Stimulated activated CD8-positive, alpha-beta memory T cell treated with anti-CD3 and anti-CD28 coated beads, Interleukin-4, amount 100 ng/mL, for 24 hours (primary cell): Measurements from ENCODE around the gene LRFN5.
"Not testable (repeated sequence)": the region's sequence is repeated elsewhere in the genome, so short reads cannot be mapped to it uniquely, and the experiment has no call there.

Source experiments
- DNase-seq: peaks from one replicate; pipeline ENCODE4 v3.0.0-alpha.2; 2020; ENCODE audit warnings: low read depth

Gene LRFN5

DNA sequence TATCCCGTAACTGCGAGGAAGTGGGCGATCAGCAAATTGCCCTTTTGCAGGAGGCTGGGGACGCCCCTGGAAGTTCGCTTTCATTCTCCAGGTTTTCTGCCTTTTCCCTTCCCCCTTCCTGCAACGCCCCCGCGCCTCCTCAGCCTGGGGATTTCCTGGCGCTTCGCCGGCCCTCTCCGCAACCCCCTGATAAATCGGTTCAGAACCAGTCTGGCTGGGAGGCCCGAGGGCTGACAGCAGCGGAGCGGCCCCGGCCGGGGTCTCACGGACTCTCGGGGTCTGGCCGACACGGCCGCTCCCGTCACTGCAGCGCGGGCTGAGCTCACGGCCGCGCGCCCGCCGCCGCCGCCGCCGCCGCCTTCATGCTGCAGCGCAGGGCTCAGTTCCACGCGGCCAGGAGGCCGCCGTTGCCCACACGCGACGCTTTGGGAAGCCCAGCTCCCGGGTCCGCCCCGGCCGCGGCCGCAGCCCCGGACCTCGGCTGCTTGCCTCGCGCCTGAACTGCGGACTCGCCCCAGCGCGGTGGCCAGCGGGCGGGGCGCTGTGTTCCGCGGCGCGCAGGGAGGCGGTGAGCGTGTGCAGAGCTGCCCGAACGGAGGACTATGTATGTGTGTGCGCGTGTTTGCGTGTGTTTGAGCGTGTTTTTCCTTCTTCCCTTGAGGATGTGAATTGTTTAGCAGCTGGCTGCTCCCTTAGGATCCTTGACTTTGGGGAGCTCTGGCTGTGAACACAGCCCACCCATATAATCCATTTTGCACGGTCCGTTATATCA is at the start of gene LRFN5:
Gene LRFN5, plus strand, starts transcription at position 345 of the 772 bp plus-strand sequence.
- no peak for DNase-seq

DNA sequence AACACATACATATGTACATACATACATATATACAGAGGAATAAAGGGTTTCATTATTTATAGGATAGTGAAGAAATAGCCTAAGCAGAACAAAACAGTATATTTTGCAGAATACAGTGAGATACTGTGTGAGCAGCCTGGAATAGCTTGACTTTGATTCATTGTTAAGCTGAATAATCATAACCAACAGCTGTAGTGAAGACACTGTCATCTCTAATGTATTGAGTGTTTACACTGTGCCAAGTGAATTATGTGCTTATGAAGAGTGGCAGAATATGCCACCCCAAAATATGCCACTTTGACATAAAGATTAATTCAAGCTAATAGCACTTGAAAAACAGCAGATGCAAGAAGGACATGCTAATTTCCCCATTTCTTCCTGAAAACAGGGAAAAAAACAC is 48.2 kb upstream of the LRFN5 start:
- DNase-seq, result no peak

DNA sequence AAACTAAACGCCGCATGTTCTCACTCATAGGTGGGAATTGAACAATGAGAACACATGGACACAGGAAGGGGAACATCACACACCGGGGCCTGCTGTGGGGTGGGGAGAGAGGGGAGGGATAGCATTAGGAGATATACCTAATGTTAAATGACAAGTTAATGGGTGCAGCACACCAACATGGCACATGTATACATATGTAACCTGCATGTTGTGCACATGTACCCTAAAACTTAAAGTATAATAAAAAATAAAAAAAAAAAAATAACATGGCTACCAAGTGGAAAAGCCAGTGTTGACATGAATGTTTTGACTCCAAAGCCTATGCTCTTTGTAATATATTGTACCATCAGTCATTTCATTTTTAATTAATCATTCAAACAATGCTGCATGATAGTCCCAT is 39.8 kb upstream of the LRFN5 start:
- DNase-seq, result not testable (repeated sequence)

DNA sequence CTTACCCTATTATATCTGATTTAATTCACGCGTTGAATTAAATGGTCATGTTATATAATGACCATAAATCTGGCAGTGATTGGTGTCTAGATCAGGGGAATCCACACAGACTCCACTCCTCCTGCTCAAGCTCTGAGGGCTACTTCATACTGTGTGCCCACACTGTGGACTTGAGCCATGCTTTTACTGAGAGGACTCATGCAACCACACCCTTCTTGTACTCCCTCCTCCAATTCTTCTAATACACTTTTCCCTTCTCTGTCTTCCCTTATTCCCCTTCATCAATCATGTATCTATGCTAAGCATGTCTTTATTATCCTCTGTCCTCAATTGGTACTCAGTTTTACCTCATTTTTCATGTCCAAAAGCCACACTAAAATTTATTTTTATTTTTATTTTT is 37.7 kb upstream of the LRFN5 start:
- DNase-seq, result no peak

DNA sequence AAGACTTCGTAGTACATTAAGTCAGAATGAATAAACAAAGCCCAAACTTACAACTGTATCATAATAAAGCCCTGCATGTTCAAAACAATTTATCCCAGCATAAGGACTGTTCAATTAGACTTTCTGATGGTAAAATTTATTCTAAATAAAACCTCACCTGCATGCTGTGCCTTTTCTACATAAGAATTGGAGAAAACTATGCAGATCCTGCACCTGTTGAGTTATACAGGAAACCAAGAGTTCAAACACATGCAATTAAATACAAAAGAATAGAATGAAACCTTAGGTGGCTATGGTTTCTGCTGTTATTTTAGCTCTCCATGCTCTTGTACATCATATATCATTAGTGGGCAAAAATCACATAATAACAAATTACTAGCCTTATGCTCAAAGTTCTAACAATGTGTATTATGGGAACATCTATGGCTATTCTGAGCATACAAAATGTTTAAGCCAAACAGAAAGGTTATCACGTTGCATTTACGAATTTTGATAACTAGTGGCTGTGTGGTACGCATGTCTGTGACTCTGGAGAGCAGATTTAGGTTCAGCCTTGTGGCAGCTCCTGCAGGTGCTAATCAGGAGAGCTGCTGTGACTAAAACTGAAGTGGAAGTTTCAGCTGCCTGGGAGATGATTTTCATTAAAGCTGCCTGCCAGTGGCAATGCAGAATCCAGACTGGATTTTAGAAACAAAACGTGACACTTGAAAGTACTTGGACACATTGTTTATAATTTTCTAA is 36.1 kb upstream of the LRFN5 start:
- no peak for DNase-seq

DNA sequence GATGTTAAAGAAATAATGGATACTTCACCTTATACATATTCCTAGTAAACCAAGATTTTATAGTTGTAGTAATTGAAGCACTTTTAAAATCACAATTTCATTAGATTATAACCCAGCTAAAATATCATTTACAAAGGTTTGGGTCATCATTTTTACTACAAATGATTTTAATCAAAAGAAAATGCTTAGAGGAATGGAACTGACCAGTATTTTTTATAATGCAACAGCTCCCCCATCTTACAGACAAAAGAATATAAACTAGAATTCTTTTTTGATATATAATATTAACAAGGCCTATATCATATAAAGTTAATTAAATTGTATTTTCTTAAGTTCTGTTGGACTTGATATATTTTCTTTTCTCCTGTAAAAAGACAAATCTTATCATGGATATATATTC is 20.4 kb upstream of the LRFN5 start:
- no peak for DNase-seq

DNA sequence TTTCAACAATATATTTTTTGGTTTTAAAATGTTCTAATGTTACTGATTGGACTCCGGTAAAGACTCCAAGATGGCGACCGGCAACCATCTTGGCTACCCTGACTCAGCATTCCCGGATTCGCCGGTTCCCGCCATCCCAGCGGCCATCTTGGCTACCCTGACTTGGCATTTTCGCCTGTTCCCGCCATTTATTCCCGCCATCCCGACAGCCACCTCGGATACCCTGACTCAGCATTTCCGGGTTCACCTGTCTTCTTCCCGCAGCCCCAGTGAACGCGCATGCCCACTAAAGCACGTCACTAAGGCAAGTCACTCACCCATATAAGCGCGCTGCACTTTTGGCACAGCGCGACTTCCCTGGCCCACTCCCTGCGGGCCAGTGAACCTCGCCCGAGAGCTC is 9.0 kb upstream of the LRFN5 start:
- DNase-seq, result no peak

DNA sequence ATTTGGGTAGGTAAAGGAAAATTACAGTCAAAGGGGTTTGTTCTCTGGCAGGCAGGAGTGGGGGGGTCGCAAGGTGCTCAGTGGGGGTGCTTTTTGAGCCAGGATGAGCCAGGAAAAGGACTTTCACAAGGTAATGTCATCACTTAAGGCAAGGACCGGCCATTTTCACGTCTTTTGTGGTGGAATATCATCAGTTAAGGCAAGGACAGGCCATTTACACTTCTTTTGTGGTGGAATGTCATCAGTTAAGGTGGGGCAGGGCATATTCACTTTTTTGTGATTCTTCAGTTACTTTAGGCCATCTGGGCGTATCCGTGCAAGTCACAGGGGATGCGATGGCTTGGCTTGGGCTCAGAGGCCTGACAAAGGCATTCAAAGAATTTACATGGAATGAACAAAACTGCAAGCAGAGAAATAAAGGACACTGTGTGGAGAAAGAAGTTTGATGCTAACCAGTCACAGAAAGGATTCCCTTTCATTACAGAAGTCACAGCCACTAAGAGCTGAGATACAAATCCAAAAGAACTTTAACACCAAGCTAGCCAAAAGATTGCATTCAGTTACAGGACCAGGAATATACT is 6.8 kb upstream of the LRFN5 start:
- DNase-seq, result not testable (repeated sequence)

DNA sequence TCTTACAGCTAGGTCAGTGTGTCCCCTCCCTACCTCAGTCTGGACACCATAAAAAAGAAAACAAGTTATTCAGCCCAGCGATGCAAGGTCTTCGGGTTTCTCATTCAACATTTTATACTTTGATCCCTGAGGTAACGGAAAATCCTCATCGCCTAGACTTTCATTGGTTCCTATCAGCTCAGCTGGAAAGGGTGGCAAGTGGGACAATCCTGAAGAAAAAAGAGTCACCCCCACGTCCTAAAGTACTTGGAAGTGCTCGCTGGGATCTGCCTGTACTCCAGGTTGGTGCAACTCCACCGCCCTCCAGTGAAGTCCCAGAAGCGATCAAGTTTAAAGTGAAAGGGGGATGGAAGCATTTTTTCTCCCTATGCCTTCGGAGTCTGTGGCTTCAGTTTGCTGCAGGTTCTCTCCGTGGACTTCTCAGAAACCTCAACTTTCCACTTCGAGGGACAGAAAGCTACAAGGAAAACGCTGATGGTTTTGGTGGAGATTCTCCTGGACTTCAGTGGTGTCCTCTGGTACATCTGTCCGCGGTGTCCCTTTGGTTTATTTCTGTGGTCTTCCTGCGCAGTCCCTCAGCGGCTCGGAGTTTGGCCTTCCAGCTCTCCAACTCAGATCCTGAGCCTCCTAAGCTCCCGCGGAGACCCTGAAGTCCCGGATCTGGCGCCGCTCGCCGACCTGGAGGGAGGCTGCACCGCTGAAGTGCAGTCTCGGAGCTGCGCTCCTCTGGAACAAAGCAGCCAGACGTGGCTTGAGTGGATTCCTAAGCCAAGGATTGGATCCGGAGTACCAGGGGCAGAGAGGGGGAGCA is 1.8 kb upstream of the LRFN5 start:
- no peak for DNase-seq

DNA sequence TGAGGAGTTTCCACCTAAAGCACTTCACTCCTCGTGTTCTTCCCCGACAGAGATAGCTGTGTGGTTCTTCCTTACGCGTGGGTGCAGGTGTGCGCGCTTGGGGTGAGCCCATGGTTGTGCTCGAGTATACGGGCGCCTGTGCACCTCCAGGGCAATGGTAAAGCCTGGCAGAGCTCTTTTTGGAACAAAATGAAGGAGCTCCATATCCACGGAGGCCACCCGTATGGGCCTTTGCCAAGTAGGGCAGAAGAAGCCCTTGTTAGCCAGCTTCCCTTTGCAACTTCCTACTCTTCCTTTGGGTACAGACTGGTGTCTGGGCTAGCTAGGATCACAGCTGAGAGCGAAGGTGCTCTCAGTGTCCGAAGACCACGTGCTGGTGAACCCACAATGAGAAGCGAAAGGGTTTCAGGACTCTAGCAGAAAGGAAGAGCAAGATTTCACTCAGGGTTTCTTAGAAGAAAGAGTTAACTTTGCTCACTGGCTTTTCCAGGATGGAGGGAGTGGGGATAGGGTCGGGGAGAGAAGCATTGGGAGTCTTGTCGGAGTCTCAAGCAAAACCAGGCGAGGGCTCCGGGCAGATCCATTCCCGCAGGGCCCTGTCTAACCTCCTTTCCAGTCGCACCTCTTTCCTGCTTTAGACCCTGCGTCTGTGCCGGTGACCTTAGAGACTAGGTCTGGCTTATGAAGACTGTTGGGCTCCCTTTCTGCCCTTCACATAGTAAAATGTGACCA is 960 bp upstream of the LRFN5 start:
- DNase-seq, result no peak

DNA sequence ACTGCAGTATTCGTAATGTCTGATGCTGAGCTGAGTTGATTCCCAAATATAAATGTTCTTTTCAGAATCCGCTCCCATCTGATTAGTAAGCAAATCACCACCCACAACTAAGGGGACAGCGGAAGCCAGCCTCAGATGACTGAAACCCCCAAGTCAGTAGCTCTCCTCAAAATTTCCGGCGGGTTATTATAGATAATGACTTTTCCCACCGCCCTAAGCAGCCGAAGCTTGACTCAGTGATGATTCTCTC is 469 bp upstream of the LRFN5 start:
- DNase-seq, result no peak

DNA sequence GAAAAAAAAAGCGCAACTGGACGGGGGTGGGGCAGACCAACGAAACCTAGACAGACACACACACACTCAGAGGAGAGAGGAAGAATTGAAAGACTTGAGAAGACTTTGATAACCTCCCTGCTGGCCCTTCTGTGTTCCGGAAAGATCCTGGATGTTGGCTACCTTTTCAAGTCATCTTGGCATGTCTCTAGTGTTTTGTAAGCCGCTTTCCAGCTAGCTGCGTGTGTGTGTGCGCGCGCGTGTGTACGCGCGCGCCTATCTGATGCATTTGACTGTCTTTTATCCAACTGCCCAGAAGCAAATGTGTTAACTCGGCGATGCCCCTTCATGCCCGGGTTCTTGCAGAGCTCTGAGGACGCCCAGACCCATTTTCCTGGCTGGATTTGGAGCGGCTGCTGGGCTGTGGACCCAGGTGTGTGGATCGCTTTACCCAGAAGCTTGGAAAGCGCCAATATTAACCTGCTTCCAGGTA is 664 bp downstream of the LRFN5 start:
- DNase-seq, result no peak

DNA sequence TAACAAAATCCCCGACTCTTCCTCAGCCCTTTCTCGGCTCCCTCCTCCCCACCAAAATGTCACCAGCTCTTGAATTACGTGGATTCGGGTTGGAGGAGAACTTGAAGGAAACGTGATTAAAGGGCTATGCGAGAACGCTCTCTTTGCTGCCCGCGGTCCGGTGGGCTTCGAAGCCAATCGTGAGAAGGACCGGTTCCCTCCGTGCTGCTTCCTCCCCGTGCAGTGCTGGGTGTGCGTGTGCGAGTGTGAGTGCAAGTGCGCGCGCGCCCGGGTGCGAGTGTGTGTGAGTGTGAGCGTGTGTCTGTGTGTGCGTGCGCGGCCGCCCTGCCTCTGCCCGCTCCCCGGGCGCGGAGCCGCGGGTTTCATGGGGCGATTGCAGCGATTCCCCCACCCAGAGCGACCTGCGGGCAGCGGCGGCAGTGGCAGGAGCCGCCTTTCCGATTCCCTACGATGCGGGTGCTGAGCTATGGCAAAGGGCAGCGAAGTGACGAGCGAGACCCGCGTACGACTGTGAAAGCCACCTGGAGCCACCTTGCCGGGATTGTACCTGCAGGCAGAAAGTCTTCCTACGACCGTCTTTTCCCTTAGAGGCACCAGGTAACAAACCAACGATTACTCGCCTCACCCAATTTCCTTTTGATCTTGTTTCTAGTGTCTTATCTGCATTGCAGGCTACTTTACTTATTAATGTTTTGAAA is 1.4 kb downstream of the LRFN5 start:
- no peak for DNase-seq

DNA sequence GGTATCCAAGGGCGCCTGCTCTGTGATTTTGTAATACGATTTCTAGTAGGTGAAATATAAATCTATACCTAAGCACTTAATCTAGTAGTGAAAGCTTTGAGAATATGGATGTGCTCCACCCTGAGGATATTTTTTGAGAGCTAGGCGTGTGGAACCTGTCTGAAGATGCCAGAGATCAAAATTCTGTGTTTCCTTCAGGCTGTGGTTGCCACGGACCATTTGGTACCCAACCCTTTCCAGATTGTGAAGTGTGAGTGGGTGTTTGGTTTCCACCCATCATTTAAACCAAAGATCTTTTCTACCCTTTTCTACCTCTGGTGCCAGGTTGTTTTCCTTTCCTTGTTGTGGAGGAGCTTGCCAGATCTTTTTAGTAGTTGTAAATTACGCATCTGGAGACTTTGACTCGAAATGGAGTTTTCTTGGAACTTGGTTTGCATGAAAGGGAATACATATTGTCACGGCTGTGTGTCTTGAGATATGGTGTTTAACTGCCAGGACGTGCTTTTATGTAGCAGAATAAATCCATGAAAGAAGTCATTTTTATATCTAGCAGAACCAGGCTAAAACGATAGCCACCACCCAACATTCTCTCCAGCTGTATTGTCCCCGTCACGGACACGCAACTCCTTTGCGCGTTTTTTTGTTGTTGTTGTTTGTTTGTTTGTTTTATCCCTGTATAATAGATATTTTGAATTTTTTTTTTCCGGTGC is 2.2 kb downstream of the LRFN5 start:
- no peak for DNase-seq

DNA sequence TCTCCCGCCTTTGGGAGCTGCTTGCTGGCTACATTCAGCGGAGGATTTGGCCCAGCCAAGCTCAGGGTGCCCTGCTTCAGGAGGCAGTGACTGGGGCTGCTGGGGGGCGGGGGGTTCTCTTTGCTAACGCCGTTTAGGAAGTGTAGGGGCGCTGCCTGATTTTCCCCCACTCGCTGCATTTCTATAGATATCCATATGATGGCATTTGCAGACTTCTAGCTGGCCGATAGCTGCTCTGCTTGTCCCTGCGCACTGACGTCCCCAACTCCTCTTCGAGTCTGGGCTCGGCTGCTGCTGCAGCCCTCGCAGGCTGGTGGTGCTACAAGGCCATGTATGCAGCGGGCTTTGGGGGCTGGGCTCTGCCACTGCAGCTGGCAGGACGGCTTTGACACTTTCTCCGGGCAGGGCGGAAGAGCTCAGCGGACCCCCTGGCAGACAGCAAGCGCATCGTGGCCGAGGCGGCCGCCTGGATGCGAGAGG is 3.1 kb downstream of the LRFN5 start:
- no peak for DNase-seq

DNA sequence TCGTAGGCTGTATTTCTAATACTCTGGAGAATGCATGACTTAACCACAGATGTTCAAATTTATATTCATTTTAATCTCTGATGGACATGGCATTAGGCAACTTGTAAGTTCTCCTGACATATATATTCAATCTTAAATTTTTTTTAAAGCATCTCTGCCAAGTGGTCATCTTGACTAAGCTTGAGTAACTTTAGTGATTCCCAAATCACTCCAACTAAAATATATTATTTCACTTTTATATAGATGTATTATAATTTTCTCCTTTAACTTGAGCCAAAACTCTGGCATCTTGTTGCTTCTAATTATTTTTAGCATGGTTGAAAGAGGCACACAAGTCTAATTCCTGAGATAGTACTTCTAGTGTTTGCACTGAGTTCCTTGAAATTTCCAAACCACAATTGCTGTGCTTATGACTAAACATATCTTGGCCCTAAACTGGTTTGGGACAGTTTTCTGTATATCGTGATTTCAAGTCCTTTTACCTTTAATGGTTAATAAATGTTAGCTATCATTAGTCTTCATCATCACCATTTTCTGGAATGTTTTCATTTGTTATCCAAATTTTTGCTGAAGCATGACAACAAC is 8.4 kb downstream of the LRFN5 start:
- no peak for DNase-seq

DNA sequence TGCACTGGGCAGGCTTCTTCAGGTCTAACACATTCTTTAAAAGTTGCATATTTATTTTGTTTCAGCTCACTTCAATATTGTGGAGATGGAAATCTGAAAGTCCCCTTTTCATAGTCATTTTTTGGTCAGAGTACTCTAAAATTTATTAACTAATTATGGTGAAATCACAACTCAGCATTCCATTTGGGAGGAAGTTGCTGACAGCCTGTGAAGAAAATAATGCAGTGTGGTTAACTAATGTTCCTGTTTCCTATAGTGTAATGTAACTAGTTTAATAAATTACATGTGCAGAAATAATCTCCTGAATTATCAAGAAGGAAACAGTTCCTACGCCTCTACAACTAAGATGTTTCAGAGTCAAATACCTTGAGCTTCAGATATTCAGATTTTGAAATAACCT is 17.1 kb downstream of the LRFN5 start:
- no peak for DNase-seq

DNA sequence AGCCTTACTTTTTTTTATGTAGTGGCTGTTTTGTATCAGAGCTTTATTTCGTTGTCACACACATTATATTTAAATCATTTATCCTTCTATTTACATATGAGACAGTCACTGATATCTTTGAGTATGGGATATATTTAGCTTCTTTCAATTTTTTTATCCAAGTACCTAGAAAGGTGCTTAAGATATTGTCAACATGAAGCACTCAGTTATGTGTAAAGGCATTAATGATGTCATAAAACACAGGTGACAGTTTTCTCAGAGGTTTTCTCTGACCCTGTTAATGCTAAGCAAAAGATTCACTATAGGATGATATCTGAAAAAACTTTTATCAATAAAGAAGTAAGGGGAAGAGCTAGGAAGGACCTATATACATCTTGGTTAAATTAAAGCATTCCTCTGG is 23.2 kb downstream of the LRFN5 start:
- DNase-seq, result no peak

DNA sequence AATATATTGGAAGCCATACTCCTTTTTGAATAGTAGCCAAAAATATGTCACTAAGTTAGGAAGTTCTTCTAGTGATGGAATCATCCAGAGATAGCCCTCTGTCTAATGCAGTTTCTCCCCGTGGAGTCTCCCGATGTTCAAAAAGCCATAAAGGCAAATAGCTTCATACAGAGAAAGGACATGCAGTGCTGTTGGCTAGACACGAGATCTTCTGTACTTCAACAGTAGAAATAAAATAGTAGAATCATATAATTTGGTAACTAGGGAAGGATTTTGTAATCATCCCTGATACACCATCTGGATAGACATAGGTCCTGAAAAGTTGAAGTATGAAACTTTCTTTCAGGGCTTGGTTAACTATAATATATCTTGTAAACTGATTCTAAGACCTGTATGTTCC is 27.6 kb downstream of the LRFN5 start:
- DNase-seq, result no peak
